G401 (cell line): ENCODE data around the gene SLC39A10. TPM values are rescaled to one million over a fixed set of nuclear protein-coding genes. Genes with fewer than 3 reads are reported as not detected.
"Not testable (repeated sequence)": the region's sequence is repeated elsewhere in the genome, so short reads cannot be mapped to it uniquely, and the experiment has no call there.

Experiments
- DNase-seq: peaks from one replicate; pipeline ENCODE4 v3.0.0-alpha.2; 2015; ENCODE audit warnings: low spot score
- in situ Hi-C: cut with HindIII; loops from 2 replicates; pipeline ENCODE4 v1.10.0; 2016; ENCODE audit warnings: low sequenced_read_pairs, mixed read lengths
- total RNA-seq: library from RNA; depleted of rRNA; stranded (reverse); fragments of >200 nt; shearing (Covaris generic); gene quantifications from 2 replicates; pipeline ENCODE4 v1.2.3, GENCODE V29; 2014

Gene SLC39A10
- total RNA-seq, 1 experiment from 2014 or later: 20.3 TPM

DNA sequence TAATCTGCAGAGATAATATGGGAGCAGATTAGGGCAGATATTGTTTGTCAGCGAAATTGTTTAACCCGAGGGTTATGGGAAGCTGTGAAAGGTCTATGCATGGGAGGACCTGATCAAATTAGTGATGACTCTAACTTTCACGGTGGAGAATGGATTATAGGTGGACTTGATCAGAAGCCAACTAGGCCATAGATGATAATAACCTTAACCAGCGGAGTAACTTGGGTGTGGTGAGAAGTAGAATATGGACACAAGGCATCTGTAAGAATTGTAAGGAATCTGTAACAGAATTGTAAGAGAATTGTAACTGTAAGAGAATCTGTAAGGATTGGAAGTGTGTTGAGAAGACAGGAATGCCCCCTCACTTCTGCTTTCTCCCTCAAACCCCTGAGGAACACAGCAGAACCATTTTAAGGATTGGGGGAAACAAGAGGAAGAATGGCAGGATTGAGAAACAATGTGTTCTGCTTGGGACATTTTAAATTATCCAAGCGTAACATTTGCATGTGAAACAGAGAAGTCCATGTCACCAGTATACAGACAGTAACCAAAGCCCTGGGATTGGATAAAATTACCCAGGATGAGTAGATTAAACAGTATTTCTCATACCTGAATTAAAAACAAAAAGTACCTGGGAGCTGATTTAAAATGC lies 14.9 kb upstream of the SLC39A10 start:
- in situ Hi-C loops: no loop called here

DNA sequence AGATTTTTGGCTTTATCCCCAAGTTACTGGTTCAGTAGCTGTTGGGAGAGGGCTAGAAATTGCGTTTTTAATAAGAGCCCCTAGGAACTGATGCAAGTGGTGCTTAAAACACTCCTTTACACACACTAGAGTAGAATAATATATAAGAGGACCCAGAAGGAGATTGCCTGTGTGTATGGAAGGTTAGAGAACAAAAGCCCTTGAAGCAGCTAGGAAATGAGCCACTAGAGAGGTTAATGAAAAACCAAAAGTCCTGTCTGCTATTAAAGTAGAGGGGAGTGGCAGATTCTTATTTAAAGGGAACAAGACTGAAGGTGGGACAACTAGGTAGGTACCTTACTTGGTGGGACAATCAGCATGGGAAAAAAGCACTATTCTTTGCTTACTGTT lies 14.4 kb upstream of the SLC39A10 start:
- DNase-seq: no peak
- in situ Hi-C loops: no loop called here

More for the DNA sequence above, 14.9 kb upstream of the SLC39A10 start:
- no peak for DNase-seq

GRCh38 chr2:195644708-195645107 lies 12.3 kb upstream of the SLC39A10 start:
- in situ Hi-C loops, DNase-seq: not testable (repeated sequence)

DNA sequence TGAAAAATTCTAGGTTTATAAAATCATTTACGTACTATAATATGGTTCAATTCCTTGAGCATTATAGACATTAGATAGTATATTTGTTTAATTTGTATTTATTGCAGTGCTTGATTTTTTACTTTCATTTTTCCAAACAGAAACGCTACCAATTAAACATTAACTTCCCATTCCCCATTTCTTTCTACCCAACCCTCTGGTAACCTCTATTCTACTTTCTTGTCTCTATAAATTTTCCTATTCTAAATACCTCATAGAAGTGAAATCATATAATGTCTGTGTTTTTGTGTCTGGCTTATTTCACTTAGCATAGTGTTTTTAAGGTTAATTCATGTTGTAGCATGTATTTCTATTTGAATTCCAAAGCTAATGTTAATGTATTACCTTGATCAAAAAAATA lies 11.6 kb upstream of the SLC39A10 start:
- in situ Hi-C loops: no loop called here
- DNase-seq: no peak

DNA sequence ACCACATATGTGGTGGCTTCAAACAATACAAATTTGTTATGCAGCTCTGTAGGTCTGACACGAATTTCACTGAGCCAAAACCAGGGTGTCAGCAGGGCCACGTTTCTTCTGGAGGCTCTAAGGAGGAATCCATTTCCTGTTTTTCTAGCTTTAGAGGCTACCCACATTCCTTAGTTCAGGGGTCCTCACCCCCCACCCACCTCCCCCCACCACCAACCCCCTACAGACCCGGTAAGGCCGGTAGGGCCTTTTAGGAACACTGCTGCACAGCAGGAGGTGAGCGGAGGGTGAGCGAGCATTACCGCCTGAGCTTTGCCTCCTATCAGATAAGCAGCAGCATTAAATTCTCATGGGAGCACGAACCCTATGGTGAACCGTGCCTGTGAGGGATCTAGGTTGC lies 10.6 kb upstream of the SLC39A10 start:
- DNase-seq: no peak
- in situ Hi-C loops: no loop called here

DNA sequence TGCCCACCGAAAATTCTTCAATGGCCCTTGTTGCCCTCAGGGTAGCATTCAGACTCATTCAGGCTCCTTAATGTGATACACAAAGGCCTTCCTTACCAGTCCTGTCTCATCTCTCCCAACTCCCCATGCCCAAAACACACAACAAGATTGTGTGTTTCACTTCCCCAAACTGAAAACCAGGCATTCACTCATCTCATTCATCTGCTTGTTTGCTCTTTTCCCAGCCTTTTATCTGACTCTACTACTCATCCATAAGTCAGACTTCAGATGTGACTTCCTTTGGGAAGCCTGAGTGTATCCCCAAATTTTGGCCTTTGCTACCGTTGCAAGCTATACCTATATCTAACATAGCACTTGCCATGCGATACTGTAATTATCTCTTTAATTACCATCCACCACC lies 9.7 kb upstream of the SLC39A10 start:
- in situ Hi-C loops: no loop called here
- no peak for DNase-seq

DNA sequence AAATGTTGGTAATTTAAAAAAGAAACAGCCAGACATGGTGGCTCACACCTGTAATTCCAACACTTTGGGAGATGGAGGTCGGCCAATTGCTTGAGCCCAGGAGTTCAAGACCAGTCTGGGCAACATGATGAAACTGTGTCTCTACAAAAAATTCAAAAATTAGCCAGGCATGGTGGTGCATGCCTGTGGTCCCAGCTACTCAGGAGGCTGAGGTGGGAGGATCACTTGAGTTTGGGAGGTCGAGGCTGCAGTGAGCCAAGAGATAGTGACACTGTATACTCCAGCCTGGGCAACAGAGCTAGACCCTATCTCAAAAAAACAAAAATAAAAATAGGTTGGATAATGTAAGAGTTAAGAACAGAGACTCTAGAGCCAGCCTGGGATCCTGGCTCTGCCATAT lies 8.7 kb upstream of the SLC39A10 start:
- in situ Hi-C loops, DNase-seq: not testable (repeated sequence)

GRCh38 chr2:195648787-195649186 lies 8.2 kb upstream of the SLC39A10 start:
- no peak for DNase-seq
- in situ Hi-C loops: no loop called here

DNA sequence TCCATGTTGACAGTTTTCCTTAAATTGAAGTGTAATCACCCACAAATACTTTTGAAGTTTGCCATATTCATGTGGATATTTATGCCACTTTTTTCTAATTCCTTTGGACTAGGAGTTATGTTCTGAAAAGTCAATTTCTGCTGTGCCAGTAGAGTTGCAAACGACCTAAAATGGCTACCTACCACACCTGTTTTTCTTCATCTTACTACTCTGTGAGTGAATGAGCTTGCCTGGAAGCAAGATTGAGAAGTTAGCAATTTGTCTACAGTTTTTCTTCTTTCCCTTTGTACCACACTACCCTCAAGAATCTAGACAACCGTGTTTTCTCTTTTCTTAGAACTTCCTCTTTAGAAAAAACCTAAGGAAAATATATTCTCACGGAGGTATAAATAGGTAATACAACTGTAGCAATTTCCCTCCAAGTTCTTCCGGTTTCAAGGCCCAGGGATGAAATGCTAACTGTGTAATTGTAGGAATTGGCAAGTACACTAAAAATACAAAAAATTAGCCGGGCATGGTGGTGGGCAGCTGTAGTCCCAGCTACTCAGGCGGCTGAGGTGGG lies 7.3 kb upstream of the SLC39A10 start:
- in situ Hi-C loops: no loop called here
- no peak for DNase-seq

DNA sequence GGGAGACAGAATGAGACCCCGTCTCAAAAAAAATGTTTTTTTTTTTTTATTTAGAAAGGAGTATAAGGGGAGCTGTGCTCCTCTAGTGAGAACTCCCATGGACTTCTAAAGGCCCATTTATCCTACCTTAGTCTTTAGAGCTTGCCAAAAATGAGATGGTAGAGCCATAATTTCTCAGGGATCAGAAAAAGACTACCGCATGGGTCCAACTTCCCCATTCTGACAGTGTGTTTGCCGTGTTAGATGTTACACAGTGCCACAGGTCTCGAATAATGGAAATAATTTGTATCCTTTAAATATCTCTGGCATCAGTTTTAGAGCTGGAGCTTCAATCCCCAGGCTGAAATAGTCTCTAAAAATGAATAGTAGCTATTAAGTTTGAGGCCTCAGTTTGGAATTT lies 6.0 kb upstream of the SLC39A10 start:
- DNase-seq: no peak
- in situ Hi-C loops: no loop called here

- in situ Hi-C loops: no loop called here
- DNase-seq: no peak
Measured at GRCh38 chr2:195652911-195653310, 4.1 kb upstream of the SLC39A10 start.

DNA sequence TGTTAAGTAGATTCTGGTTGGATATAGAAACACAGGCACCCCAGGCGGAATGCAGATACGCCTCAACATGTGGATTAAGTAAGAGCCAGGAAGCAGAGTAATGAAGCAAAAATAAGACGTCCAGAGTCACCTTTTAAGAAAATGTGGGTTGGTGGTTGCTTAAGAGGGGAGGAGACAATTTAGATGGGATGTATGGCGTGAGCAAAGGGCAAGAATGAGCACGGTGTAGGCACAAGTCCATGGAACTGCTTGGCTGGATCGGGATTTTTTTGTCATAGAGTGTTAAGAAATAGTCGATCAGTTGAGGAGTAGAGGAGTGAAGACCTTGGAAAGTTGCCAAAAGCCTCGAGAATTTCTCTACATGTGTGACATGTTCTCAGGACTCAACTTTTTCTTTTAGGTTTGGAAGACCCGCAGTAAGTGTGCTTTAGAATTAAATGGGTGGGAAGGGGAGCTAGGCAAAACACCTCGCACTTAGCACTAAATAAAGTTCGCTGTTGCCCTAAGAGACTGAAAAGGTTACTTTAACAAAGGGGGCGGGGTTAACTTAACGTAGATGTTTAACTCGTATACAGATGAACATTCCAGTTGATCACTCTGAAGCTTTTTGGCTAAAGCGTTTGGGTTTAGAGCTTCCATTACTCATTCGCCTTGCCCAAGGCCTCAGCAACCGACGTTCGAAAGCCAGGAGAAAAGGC lies 716 bp upstream of the SLC39A10 start:
- in situ Hi-C loops: no loop called here
- no peak for DNase-seq

GRCh38 chr2:195657634-195658540 lies 861 bp downstream of the SLC39A10 start:
- in situ Hi-C loops: no loop called here
- DNase-seq: peak; percentile 81

DNA sequence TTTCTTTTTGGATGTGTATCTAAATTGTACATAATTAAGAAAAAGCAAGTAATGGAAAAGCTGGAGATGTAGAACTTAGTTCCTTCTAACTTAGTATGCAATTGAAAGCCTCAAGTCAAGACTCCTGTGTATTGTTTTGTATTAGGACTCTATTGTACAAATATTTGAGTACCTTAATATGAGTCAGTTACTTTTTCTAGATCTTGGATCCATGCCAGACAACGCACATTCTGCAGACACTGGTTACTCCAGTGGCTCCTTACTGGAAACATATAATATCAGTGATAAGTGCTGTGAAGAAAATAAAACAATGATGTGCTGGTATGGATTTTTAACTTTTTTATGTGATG lies 1.5 kb downstream of the SLC39A10 start:
- in situ Hi-C loops: no loop called here

DNA sequence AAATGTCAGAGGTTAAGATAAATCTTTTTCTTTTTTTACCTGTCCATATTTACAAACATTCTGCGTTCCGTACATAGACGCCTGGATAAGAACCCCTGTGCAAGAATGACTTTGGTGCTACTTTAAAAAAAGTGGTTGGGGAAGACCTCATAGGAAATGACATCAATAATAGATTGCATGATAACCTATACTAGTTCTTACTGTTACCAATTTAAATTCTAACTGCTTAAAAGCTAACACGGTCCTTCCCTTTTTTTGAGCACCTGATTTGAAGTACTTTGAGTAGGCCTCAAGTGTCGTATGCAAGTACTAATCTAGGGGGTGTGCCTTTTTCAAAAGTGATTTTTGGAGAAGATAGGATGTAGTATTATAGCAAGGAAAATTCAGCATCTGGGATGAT lies 2.1 kb downstream of the SLC39A10 start:
- in situ Hi-C loops: no loop called here
- peak; percentile 19 for DNase-seq

More for the DNA sequence above, 1.5 kb downstream of the SLC39A10 start:
- peak; percentile 51 for DNase-seq

- peak; percentile 81 for DNase-seq
- in situ Hi-C loops: no loop called here
Measured at GRCh38 chr2:195659982-195660890, 3.2 kb downstream of the SLC39A10 start.

GRCh38 chr2:195662138-195662537 lies 5.1 kb downstream of the SLC39A10 start:
- in situ Hi-C loops: no loop called here

DNA sequence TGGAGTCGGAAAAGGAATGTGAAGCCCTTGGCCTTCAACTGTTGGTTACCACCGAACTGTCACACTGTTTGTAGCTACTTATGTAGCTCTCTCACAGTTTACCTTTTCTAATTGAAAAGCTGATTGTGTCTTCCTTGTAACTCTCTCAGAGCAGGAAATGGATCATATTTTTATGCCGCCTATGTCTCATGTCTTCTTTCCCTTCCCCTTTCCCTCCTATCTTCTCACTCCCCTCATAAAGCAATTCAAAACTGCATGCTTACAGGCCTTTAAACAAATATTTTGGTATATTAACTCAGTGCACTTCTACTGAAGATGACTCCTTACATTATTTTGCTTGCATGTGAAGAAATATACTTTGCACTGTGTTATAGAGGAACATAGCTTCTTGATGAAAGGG lies 6.0 kb downstream of the SLC39A10 start:
- DNase-seq: no peak
- in situ Hi-C loops: no loop called here

More at GRCh38 chr2:195662138-195662537, 5.1 kb downstream of the SLC39A10 start:
- no peak for DNase-seq

- DNase-seq: no peak
- in situ Hi-C loops: no loop called here
Measured at GRCh38 chr2:195664528-195664927, 7.5 kb downstream of the SLC39A10 start.
